ENCODE results near the gene L2HGDH. TPM values are rescaled to one million over a fixed set of nuclear protein-coding genes. Genes with fewer than 3 reads are reported as not detected.

L2HGDH gene
- total RNA-seq, 2 donors from 2014 or later = 1.5 to 3.7 TPM

GRCh38 chr14:50260072-50260471 lies 52.0 kb downstream of the L2HGDH start:
- no peak overlapping the region for H3K27ac ChIP-seq
- H3K27me3 ChIP-seq (replicated peaks; ENCODE audit: insufficient read depth) = no peaks in the 10 kb centered on the region
- H3K9me3 ChIP-seq = no peaks in the 10 kb centered on the region
- no peak overlapping the region for H3K4me3 ChIP-seq
- DNase-seq (ENCODE audit: low spot score) (no peak), ATAC-seq (ENCODE audit: insufficient number of reproducible peaks, low FRiP score, low read depth) (no peak)
- H3K4me1 ChIP-seq (ENCODE audit: control insufficient read depth in 1 of 2, low read depth in 2 of 2) = no peaks in the 10 kb centered on the region
- no peak for TF ChIP-seq CTCF (IDR thresholded peaks at IDR 0.05)
- H3K36me3 ChIP-seq = no peaks in the 10 kb centered on the region

- DNase-seq (ENCODE audit: low spot score) (no peak), ATAC-seq (ENCODE audit: insufficient number of reproducible peaks, low FRiP score, low read depth) (no peak)
- TF ChIP-seq CTCF (IDR thresholded peaks at IDR 0.05) = no peak
- Histone ChIP-seq H3K4me1 (ENCODE audit: control insufficient read depth in 1 of 2, low read depth in 2 of 2) (no peaks in the 10 kb centered on the region), H3K4me3 (no peak overlapping the region), H3K27me3 (replicated peaks; ENCODE audit: insufficient read depth) (no peaks in the 10 kb centered on the region), H3K36me3 (no peaks in the 10 kb centered on the region), H3K9me3 (no peaks in the 10 kb centered on the region), H3K27ac (no peak overlapping the region)
Measured at GRCh38 chr14:50257732-50258131, 54.3 kb downstream of the L2HGDH start.

GRCh38 chr14:50254248-50254647 lies 57.8 kb downstream of the L2HGDH start:
- Histone ChIP-seq H3K4me1 (ENCODE audit: control insufficient read depth in 1 of 2, low read depth in 2 of 2) (no peaks in the 10 kb centered on the region), H3K9me3 (no peaks in the 10 kb centered on the region), H3K36me3 (no peaks in the 10 kb centered on the region), H3K4me3 (no peak overlapping the region), H3K27ac (no peak overlapping the region), H3K27me3 (replicated peaks; ENCODE audit: insufficient read depth) (no peaks in the 10 kb centered on the region)
- DNase-seq (ENCODE audit: low spot score) (no peak), ATAC-seq (ENCODE audit: insufficient number of reproducible peaks, low FRiP score, low read depth) (no peak)
- TF ChIP-seq CTCF (IDR thresholded peaks at IDR 0.05) = no peak

- TF ChIP-seq CTCF (IDR thresholded peaks at IDR 0.05) = no peak
- Histone ChIP-seq H3K27me3 (replicated peaks; ENCODE audit: insufficient read depth) (no peaks in the 10 kb centered on the region), H3K9me3 (no peaks in the 10 kb centered on the region), H3K36me3 (no peaks in the 10 kb centered on the region), H3K4me3 (no peak overlapping the region), H3K27ac (no peak overlapping the region), H3K4me1 (ENCODE audit: control insufficient read depth in 1 of 2, low read depth in 2 of 2) (no peaks in the 10 kb centered on the region)
- ATAC-seq (ENCODE audit: insufficient number of reproducible peaks, low FRiP score, low read depth) (no peak), DNase-seq (ENCODE audit: low spot score) (no peak)
Measured at GRCh38 chr14:50249136-50249775, 62.8 kb downstream of the L2HGDH start.

GRCh38 chr14:50247245-50247644 lies 64.8 kb downstream of the L2HGDH start:
- H3K4me1 ChIP-seq (ENCODE audit: control insufficient read depth in 1 of 2, low read depth in 2 of 2) = no peaks in the 10 kb centered on the region
- H3K9me3 ChIP-seq = no peaks in the 10 kb centered on the region
- H3K27me3 ChIP-seq (replicated peaks; ENCODE audit: insufficient read depth) = no peaks in the 10 kb centered on the region
- TF ChIP-seq CTCF (IDR thresholded peaks at IDR 0.05) = no peak
- H3K36me3 ChIP-seq = no peaks in the 10 kb centered on the region
- no peak overlapping the region for H3K4me3 ChIP-seq
- ATAC-seq (ENCODE audit: insufficient number of reproducible peaks, low FRiP score, low read depth) (no peak), DNase-seq (ENCODE audit: low spot score) (no peak)
- no peak overlapping the region for H3K27ac ChIP-seq
